HG02852 (cell line): ENCODE measurements around the gene LRRK2.
"Not testable (repeated sequence)": the region's sequence is repeated elsewhere in the genome, so short reads cannot be mapped to it uniquely, and the experiment has no call there.

Experiments used
- ATAC-seq: cut with Tn5 transposase; IDR thresholded peaks from one replicate; pipeline ENCODE4 v1.9.1; 2021; ENCODE audit warnings: mild to moderate bottlenecking, moderate library complexity; ENCODE audit not compliant: unreplicated experiment

Gene LRRK2

GRCh38 chr12:40312982-40313576 is 88.3 kb downstream of the LRRK2 start:
- ATAC-seq = no peak

- ATAC-seq = peak; percentile 88
Observed at GRCh38 chr12:40313928-40314327, 89.1 kb downstream of the LRRK2 start.

- ATAC-seq = no peak
Observed at GRCh38 chr12:40314927-40315326, 90.1 kb downstream of the LRRK2 start.

- no peak for ATAC-seq
Observed at GRCh38 chr12:40315375-40315774, 90.6 kb downstream of the LRRK2 start.

- no peak for ATAC-seq
Observed at GRCh38 chr12:40324261-40324660, 99.5 kb downstream of the LRRK2 start.

GRCh38 chr12:40325349-40325960 is 100.7 kb downstream of the LRRK2 start:
- ATAC-seq = peak; percentile 97

GRCh38 chr12:40327535-40327934 is 102.7 kb downstream of the LRRK2 start:
- no peak for ATAC-seq

- no peak for ATAC-seq
Observed at GRCh38 chr12:40330180-40330579, 105.4 kb downstream of the LRRK2 start.

- ATAC-seq = no peak
Observed at GRCh38 chr12:40331886-40332285, 107.1 kb downstream of the LRRK2 start.

GRCh38 chr12:40335991-40336390 is 111.2 kb downstream of the LRRK2 start:
- no peak for ATAC-seq

GRCh38 chr12:40336573-40337199 is 111.9 kb downstream of the LRRK2 start:
- ATAC-seq = no peak

- no peak for ATAC-seq
Observed at GRCh38 chr12:40338071-40338470, 113.3 kb downstream of the LRRK2 start.

- ATAC-seq = no peak
Observed at GRCh38 chr12:40338621-40339020, 113.8 kb downstream of the LRRK2 start.

GRCh38 chr12:40342010-40342409 is 117.2 kb downstream of the LRRK2 start:
- peak; percentile 97 for ATAC-seq

GRCh38 chr12:40343124-40343523 is 118.3 kb downstream of the LRRK2 start:
- no peak for ATAC-seq

GRCh38 chr12:40344312-40344711 is 119.5 kb downstream of the LRRK2 start:
- no peak for ATAC-seq

- ATAC-seq = no peak
Observed at GRCh38 chr12:40351976-40352375, 127.2 kb downstream of the LRRK2 start.

GRCh38 chr12:40375076-40375475 is 150.3 kb downstream of the LRRK2 start:
- no peak for ATAC-seq

- no peak for ATAC-seq
Observed at GRCh38 chr12:40376533-40377267, 151.9 kb downstream of the LRRK2 start.

GRCh38 chr12:40378691-40379090 is 153.9 kb downstream of the LRRK2 start:
- no peak for ATAC-seq

GRCh38 chr12:40382217-40382616 is 157.4 kb downstream of the LRRK2 start:
- no peak for ATAC-seq

- ATAC-seq = not testable (repeated sequence)
Observed at GRCh38 chr12:40387279-40387678, 162.5 kb downstream of the LRRK2 start.
